ENCODE data around the gene OTP. TPM values are rescaled to one million over a fixed set of nuclear protein-coding genes. Genes with fewer than 3 reads are reported as not detected.

The OTP gene
- total RNA-seq (2014; rRNA removed; shearing (Covaris generic)): not detected in 2 replicates

DNA sequence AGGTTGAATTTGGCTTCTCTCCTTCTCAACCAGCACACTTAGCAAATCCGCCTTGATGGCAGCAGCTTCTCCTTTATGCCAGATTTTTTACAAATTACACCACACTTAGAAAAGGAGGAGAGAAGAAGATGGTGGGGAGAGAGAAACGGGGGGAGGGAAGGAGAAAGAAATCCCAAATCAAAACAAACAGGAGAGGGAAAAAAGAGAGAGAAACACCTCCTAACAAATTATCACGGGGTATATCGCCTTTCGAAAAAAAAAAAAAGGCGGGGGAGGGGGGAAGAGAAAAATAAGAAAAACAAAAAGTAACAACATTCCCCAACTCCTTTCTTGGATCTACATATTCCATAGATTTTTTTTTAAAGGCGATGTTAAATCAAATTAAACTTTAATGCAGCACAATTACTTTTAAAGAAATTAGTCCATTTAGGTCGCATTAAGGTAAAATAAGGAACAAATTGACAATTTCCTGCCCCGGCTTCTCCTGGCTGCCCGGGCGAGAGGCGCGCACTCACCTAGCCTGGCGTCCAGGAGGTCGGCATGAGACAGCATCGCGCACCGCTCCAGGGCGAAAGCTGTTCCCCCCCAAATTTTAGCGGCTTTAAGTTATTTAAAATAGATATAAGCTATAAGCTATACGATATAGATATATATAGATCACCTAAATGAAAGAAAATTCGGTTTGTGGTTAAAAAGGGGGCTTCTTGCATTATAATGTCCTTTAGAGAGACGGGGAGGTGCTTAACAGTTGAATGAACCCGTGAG is at the start of gene OTP:
TSS of gene OTP (minus strand) at position 716 of the 765 bp plus-strand sequence. CDS start at position 552, 164 bp downstream.
- DNase-seq (ENCODE audit: low spot score): no peak

DNA sequence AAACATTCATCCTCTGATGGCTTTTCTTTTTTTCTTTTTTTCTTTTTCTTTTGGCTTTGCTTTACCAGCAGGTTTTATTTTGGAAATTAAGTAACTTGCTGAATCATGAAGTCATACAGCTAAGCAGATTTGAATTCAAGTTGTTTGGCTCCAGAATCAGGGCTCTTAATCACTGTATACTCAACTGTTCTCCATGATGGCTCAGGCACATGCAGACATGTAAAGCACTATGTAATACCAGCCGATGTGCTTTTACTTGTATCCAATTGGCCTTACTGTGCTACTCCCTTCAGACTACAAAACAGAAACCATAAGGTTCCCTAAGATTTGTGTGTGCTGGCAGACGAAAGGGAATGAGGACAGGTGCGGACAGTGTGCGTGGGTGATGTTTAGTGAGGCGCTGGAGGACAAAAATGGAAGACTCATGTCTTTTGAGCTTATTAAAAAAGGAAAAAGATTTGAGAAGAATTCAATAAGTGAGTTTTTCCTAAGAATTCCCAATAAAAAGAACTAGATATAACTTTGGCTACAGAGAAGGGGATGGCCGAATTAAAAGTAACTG is 44.7 kb upstream of the OTP start:
- no peak for DNase-seq (ENCODE audit: low spot score)

DNA sequence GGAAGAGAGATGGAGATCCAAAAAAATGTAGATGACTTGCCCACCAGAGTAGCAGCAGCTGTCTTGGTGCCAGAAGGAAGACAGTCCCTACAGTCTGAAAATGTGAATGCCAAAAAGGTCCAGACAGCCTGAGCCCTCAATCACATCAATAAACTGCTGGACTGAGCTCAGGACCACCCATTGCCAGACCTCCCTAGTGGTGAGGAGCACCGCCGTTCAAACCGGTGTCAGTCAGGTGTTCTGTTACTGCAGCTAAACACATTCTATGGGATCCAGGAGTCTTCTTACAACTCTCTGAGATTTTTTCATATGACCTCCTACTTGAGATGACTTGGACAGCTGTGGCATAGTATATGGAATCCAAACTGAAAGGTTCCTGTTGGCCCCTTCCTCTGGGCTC is 32.0 kb upstream of the OTP start:
- no peak for DNase-seq (ENCODE audit: low spot score)

DNA sequence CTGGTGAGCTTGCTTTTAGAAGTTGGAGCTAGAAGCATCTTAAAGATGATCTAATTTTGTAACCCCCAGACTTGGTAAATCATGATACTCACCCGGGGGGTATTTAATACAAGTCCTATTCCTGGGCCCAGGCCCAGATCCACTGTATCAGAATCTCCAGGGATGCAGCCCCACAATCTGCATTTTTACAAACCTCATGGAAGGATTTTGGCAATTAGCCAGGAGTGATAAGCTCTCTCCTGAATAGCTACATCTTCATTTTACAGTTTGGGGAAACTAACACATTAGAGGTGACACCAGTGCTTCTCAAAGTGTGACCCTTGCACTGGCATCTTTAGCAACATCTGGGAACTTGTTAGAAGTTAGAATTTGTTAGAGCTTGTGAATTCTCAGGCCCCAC is 31.2 kb upstream of the OTP start:
- no peak for DNase-seq (ENCODE audit: low spot score)

DNA sequence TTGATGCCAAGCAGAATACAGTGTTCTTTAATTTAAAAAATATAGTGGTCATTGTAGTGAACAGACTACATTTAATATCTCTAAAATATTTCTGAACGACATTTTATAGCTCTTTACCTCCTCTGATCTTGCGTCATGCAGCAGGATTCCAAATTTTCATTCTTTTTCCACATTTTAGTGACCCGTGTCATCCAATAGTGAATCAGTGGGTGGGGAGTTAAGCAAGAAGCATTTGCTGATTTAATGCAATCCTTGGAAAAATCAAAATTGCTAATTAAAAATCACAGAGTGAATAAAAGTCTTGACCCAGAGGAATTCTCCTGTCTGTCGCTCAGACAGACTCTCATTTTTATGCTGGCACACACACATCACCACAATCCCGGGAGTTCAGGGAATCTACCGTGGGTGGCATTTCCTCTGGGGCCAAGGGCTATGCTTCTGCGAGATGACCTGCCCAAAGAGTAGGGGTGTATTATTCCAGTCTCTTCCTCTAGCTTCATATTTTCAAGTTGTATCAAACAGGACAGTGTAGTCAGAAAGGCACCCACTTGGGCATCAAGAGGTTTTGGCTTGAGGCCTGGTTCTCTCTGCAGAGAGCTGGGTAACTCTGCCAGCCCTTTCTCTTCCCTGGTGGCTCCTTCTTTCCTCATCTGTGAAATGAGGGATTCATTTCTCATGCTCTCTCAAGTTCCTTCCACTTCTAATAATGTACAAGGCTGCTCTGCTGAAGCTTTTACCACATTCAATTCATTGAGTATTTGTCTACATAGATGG is 24.8 kb upstream of the OTP start:
- DNase-seq (ENCODE audit: low spot score): no peak

DNA sequence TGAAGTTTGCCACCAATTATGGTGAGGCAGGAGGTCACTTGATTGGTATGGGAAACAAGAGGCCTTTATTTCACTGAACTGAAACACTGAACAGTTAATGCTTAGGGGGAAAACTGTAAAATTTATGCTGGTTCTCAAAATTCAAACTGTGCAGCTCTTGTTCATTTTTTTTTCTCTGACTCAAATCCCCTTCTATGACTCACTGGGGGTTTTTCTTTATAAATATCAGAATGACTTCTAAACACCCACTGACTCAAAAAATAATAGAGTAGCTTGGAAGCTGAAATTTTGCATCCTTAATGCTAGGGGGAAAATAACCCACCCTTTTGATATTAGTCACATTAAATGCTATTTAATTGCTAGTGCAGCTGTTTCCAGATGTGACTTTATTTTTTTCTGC is 24.1 kb upstream of the OTP start:
- no peak for DNase-seq (ENCODE audit: low spot score)

DNA sequence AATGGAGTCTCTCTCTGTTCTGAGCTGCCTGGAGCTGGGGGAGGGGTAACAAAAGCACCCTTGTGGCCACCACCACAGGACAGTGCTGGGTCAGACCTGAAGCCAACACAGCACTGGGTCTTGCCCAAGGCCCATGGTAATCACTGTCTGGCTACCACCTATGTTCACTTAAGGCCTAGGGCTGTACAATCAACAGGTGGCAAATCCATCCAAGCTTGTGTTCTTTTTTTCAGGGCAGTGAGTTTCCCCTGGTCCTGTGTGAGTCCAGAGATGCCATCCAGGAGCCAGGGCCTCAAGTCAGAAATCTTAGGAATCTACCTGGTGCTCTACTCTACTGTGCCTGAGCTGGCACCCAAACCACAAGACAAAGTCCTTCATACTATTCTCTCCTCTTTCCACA is 20.1 kb upstream of the OTP start:
- DNase-seq (ENCODE audit: low spot score): no peak

DNA sequence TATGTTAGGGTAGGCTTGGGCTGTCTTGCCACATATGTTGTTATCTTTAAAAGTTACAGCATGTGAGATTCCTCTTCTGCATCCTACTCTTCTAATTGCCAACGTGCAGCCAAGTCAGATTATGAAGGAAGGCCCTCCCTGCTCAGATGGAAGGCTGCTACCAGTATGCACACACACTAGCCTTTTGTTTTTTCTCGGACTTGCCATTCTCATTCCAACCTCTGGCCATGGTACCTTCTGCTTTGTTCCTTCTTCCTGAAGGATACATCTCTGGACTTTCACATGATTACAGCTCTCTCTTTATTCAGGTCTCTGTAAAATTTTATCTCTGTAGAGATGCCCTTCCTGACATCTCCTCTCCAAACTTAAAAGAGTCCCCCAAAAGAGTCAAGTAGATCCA is 12.8 kb upstream of the OTP start:
- DNase-seq (ENCODE audit: low spot score): no peak

DNA sequence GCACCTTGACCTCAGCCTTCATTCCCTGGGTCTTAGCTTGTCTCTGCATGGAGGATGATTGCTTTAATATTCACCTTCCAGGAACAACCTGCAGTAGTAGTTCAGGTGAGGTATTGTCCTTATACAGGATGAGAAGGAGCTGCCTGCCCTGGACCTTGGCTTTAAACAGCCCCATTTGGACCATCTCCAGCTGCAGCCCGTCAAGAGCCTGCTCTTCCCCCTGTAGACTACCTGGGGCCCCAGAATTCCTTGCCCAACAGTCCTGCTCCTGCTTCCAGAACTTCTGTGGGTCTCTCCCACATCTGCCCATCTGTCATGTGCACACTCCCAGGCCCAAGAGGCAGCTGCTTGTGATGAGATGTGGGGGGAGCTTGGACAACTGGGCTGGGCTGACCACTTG is 12.2 kb upstream of the OTP start:
- DNase-seq (ENCODE audit: low spot score): no peak

DNA sequence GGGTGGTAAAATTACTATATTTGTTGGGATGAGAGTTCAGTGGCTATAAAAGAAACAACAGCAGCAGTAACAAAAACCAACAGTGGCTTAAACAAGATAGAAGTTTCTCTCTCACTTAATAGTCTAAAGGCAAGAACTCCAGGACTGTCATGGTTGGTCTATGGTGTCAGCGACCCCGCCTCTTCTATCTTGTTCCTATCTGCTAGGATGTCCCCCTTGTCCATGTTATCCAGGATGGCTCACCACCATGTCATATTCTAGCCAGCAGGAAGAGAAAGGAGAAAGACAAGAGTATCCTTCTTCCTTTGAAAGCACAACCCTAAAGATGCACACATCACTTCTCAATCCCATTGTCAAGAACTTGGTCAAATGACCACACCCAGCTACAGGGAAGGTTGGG is 11.3 kb upstream of the OTP start:
- DNase-seq (ENCODE audit: low spot score): no peak

DNA sequence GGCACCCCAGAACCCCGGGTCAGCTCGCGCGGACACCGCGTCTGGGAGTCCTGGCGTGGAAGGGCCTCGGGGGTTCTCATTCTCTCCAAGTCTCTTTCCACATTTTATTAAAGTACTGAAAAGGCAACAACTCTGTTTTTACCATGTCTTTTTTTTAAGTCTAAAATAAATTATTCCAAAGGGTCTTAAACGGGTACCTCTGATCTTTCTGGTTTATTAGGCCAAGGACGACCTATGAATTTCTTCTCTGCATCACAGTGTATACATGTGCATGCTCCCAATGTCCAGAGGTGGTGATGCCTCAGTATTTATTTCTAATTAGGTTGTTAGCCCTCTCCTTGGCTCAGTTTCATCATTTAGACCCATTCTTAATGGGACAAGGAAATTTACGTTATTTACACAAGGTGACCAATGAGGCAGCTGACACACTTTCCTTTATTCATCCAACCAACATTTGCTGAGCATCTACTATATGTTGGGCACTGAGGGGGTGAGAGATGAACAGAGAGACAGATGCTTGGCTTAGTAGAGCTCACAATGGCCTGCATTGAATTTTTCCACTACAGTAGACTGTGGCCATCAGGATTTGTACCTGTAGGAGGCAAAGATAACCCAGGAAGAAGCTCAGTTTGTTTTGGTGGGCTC is 7.6 kb upstream of the OTP start:
- no peak for DNase-seq (ENCODE audit: low spot score)

DNA sequence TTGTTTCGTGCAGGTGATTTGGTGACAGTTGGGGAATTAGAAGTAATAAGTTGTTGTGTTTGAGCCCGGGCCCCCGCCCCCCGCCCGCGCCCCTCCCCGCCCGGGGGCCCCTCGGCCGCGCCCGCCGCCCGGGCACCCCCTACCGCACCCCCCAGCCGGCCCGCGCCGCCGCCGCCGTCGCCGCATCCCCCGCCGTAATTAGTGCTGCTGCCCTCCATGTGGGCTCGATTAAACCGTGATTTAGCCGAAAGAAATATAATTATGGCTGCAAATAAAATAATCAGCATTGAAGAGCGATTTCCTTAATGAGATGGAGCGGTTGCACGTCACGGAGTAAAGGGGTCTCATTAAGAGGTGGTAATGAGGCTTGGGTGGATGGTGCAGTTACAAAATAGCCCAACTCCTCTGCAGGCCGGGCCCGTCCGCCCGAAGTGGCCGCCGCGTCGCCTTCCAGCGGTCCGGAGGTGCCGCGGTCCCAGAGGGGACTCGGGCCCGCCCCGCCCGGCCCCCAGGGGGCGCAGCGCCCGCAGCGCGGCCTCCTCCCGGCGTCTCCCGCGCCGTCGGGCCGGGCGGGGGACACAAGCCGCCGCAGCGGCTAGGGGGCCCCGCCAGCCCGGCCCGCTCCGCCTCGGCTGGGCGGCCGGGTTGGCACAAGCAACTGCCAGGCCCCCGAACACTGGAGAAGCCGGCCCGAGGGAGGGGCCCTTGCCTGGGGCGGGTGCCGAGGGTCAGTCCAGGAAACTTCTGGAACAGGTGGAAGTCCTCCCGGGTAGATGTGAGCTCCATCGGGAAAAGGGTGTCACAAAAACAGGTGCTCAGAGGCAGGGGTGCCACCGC is 6.9 kb upstream of the OTP start:
- no peak for DNase-seq (ENCODE audit: low spot score)

DNA sequence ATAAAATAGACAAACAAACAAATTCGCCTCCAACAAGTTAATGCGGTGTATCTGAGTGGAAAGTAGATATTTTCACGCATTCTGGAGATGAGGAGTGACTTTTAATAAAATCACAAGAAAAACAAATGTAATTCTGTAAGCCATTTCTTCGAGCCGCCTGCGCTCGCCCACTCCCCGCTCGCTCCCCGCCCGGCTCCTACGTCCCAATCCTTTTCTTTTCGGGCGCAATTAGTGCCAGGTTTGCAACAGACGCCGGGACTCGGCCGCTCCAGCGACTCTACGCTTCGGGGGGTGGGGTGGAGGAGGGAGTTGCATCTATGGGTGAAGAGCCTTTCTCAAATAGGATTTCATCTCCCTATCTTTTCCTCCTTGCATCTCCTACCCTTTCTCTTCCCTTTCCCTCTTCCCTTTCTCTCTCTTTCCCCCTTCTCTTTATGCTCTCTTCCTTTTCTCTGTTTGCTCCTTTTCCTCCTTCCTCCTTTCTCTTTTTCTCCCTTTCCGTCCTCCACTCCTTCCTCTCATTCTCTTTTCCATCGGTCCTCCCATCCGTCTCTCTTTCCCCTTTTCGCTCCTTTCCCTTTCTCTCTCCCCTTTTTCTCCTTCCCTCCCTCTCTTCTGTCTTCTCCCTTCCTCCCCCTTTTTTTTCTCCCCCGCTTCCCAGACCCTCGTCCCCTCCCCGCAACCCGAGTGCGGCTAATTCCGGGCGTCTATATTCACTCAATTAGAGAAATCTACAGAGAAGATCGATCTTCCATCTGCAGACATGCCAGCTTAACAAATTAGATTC is 6.1 kb upstream of the OTP start:
- DNase-seq (ENCODE audit: low spot score): no peak

DNA sequence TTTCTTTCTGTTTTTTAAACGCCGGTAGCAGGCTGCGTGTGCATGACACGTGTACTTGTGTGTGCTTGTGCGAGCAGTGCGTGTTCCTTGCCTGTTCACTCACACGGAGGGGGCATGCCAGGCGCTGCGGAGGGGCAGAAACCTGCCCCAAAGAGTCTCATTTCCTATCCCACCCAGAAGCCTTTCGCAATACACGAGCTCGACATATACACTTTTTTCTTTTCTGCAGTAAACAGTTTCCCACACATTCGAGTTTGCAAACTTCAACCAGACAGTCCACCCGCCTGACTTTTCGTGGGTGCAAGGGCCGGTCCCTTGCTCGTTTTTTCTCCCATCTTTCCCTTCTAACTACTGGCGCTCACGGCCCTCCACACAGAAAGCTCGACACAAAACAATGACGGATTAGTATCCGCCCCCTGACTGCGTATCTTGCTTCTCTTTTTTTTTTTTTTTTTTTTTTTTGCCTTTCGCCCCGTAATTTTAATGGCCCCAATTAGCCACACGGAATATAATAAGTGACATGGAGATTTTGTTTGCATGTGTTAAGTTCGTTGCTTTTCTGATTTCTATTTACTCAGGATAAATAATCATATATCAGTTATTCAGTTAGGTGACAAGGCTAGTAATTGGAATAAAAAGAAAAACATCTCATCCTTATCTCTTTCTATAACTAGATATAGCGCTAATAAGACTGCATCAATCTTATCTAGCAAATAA is 5.3 kb upstream of the OTP start:
- no peak for DNase-seq (ENCODE audit: low spot score)

DNA sequence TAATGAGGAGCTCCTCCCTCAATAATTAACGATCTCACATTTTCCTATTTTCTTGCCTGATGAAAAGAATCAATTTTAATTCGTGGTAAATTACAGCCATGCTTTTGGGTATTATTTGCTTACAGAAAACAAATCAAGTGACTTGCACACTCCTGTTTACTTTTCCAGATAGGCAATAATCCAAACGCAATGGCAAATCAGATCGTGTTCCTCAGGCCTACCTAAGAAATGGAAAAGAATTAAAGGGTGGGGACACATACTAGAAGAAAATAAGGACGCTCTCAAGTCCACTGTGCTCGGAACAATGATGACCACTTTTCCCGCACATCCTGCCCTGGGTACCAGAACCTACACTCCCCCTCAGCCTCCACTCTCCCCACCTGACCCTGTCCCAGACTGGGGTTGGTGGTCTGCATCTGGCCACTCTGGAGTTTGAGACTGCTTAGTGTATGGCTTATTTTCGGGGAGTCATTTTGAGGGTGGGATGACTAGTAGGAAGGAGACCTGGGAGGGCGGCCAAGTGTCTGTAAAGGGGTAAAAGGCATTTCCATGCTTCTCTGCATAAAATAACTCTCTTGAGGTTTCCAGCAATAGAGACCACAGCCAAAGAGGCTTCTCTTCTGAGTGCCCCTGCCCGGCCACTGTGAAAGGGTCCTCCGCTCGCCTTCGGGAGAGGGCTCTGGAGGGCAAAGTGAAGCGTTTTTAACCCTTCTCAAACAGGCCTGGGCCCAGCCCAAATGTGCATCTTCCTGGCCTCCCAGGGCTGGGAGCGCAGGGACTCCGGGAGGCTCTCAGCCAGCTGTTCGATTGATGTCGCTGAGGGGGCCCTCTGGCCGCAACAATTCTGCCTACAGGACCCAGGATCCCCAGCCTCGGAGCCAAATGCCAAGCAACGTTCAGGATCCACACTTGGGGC is 4.5 kb upstream of the OTP start:
- no peak for DNase-seq (ENCODE audit: low spot score)

DNA sequence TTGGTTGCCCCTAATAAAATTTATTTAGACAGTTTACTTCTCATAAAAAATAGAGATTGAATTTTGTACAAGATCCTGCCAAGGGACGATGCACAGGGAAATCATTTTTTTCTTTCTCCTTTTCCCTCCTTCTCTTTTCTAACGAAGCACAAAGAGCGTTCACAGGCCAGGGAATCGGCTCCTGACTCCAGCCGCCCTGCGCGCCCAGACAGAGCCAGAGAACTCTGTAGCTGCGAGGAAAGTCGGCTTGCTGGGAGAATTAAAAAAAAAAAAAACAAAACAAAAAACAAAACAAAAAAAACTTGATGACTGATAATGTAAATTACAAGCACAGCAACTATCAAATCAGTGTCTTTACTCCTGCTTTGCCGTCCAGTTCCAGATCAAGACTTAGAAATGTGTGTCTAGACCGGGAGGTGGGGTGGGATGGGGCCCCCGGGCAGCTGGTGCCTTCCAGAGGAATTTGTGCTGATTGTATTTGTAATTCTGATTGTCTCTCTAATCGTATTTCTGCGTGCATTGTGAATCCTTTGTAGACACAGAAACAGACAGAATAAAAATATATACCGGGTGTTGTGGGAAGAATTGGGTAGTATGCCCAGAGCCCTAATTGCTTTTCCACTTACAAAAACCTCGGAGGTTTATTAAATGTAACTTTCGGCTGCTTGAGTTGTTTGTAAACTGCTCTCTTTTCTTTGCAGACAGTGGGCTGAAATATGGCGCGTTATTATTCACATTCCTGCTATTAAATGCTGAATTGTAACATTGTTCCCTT is 3.6 kb upstream of the OTP start:
- no peak for DNase-seq (ENCODE audit: low spot score)

DNA sequence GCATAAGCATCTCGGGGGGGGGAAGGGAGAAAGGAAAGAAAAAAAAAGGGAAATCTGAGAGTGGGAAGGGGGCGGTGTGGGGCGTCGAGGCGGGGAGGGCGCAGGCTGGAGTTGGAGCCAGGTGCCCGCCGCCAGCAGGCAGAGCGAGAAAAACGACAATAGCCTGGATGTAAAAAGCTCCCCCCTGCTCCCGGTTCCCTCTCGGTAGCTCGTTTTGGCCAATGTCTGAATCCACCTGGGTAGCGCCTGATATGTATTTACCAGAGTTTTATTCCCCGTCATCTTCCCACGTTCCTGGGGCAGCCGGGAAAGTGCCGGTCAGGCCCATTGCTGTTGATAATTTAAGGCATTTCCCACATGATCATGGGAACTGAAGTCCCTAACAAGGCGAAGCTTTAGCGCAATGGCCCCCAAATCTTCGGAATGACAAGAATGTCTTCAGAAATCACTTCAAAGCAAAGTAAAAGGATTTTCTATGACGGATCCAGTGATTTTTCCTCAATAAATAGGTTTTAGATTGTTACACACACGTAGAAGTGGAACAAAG is 3.0 kb upstream of the OTP start:
- DNase-seq (ENCODE audit: low spot score): no peak
